Neuron (in vitro differentiated cells): ENCODE results near the gene GPN3.

Source experiments
- H2AFZ ChIP-seq: one replicate; pipeline ENCODE4 v1.6.1; 2013; ENCODE audit warnings: low read depth, mild to moderate bottlenecking, inconsistent platforms, low read length, moderate library complexity
- H3K27me3 ChIP-seq: one replicate; pipeline ENCODE4 v1.6.1; 2013; ENCODE audit warnings: low read length; ENCODE audit not compliant: insufficient read depth
- H3K36me3 ChIP-seq: one replicate; pipeline ENCODE4 v1.6.1; 2013; ENCODE audit warnings: low read length; ENCODE audit not compliant: insufficient read depth
- H3K4me1 ChIP-seq: one replicate; pipeline ENCODE4 v1.6.1; 2013; ENCODE audit warnings: low read length; ENCODE audit not compliant: insufficient read depth
- H3K4me3 ChIP-seq: 2 replicates; pipeline ENCODE4 v1.5.1; 2013; ENCODE audit warnings: mild to moderate bottlenecking, low read length, moderate library complexity
- H3K9me3 ChIP-seq: one replicate; pipeline ENCODE4 v1.6.1; 2013; ENCODE audit warnings: low read length

Gene GPN3

GRCh38 chr12:110468214-110469048 lies at the start of gene GPN3, which contains the start of gene FAM216A:
Gene GPN3 (minus strand): TSS chr12:110468257. CDS start chr12:110468203, 54 bp downstream.
Gene FAM216A (plus strand): TSS chr12:110468845. CDS start chr12:110468876, 31 bp downstream.
- Histone ChIP-seq H3K27me3 (no peaks in the 10 kb centered on the region), H3K4me3 (peak within 1 kb of the TSS; percentile 89), H3K36me3 (peaks cover 16% of the 10 kb centered on the region), H3K9me3 (no peaks in the 10 kb centered on the region), H2AFZ (peak within 1 kb of the TSS; percentile 97), H3K4me1 (peaks cover 14% of the 10 kb centered on the region)

- Histone ChIP-seq H3K9me3 (no peaks in the 10 kb centered on the region), H3K36me3 (no peaks in the 10 kb centered on the region), H2AFZ (no peak overlapping the region), H3K27me3 (no peaks in the 10 kb centered on the region), H3K4me1 (no peaks in the 10 kb centered on the region), H3K4me3 (no peak overlapping the region)
These were observed 48.9 kb upstream of the GPN3 start for GRCh38 chr12:110516995-110517394.

DNA sequence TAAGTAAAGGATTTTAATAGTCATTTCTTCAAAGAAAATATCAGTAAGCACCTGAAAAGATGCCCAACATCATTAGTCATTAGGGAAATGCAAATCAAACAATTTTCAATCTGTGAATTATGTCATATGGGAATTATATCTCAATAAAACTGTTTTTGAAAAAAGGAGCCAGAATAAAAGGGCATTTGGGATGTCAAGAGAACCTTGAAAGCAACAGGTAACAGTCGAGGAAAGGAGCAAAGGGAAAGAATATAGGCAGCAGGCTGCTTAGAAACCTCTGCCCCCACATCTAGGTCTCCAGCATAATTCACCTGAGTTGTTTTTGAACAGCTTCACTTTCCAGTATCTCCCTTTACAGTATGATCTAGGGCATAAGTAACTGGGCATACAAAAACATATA lies 46.3 kb upstream of the GPN3 start:
- no peaks in the 10 kb centered on the region for H3K27me3 ChIP-seq
- no peaks in the 10 kb centered on the region for H3K4me1 ChIP-seq
- no peaks in the 10 kb centered on the region for H3K9me3 ChIP-seq
- no peaks in the 10 kb centered on the region for H3K36me3 ChIP-seq
- no peak overlapping the region for H2AFZ ChIP-seq
- H3K4me3 ChIP-seq, result no peak overlapping the region

DNA sequence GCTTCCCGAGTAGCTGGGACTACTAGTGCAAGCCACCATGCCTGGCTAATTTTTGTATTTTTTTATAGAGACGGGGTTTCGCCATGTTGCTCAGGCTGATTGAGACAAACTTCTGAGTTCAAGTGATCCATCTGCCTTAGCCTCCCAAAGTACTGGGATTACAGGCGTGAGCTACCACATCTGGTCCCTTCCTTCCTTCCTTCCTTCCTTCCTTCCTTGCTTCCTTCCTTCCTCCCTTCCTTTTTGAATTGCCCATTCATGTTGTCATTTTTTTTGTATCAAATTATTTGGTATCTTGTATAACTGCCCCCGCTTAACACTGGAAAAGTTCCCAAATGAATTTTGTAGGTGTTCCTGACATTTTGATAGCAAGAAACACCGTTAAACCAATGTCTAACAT lies 45.8 kb upstream of the GPN3 start:
- Histone ChIP-seq H3K27me3 (no peaks in the 10 kb centered on the region), H3K4me1 (no peaks in the 10 kb centered on the region), H3K36me3 (no peaks in the 10 kb centered on the region), H2AFZ (no peak overlapping the region), H3K4me3 (no peak overlapping the region), H3K9me3 (no peaks in the 10 kb centered on the region)

DNA sequence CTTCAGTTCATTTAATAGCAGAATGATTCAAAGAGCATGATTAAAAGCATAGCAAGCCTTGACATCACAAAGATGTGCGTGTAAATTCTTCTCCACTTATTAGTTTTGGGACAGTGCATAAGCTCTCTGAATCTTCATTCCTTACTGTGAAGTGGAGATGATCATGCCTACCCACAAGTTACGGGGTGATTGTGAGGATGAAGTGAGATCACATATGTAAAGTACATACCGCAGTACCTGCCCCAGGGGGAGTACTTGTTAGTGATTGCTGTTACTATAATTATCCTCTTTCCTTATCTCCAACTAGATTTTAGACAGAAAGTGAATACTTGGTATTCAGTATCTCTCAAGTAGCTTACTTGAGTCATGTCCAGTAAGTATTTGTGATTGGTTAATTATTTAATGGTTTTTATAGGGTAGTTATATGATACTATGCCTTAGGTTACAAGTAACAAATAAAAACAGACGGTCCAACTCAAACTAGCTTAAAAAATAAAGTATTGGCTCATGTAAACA lies 40.1 kb upstream of the GPN3 start:
- no peaks in the 10 kb centered on the region for H3K4me1 ChIP-seq
- H3K36me3 ChIP-seq, result no peaks in the 10 kb centered on the region
- H3K4me3 ChIP-seq, result no peak overlapping the region
- no peaks in the 10 kb centered on the region for H3K27me3 ChIP-seq
- H2AFZ ChIP-seq, result no peak overlapping the region
- no peaks in the 10 kb centered on the region for H3K9me3 ChIP-seq

GRCh38 chr12:110505332-110505731 lies 37.3 kb upstream of the GPN3 start:
- Histone ChIP-seq H3K9me3 (no peaks in the 10 kb centered on the region), H3K4me3 (no peak overlapping the region), H3K27me3 (no peaks in the 10 kb centered on the region), H3K4me1 (peaks cover 10% of the 10 kb centered on the region), H2AFZ (no peak overlapping the region), H3K36me3 (no peaks in the 10 kb centered on the region)

DNA sequence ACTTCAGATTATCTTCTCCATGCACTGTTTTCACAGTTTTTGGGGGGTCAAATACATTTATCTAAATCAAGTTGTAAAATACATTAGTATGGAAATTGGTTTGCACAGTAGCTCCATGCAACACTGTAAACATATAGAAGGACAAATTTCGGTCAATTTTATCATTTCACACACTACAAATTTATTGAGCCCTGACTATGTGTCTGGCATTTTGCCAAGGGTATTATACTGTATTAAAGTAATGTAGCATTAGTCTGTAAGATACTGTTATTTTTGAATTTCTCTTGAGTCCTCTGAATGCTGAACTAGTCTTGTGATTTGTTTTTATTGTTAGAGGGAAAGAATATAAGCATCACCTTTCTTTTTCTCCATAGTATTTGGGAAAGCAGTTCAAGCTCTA lies 35.4 kb upstream of the GPN3 start:
- H2AFZ ChIP-seq, result no peak overlapping the region
- no peaks in the 10 kb centered on the region for H3K27me3 ChIP-seq
- H3K4me3 ChIP-seq, result no peak overlapping the region
- no peaks in the 10 kb centered on the region for H3K9me3 ChIP-seq
- peaks cover 15% of the 10 kb centered on the region for H3K4me1 ChIP-seq
- peaks cover 8% of the 10 kb centered on the region for H3K36me3 ChIP-seq

DNA sequence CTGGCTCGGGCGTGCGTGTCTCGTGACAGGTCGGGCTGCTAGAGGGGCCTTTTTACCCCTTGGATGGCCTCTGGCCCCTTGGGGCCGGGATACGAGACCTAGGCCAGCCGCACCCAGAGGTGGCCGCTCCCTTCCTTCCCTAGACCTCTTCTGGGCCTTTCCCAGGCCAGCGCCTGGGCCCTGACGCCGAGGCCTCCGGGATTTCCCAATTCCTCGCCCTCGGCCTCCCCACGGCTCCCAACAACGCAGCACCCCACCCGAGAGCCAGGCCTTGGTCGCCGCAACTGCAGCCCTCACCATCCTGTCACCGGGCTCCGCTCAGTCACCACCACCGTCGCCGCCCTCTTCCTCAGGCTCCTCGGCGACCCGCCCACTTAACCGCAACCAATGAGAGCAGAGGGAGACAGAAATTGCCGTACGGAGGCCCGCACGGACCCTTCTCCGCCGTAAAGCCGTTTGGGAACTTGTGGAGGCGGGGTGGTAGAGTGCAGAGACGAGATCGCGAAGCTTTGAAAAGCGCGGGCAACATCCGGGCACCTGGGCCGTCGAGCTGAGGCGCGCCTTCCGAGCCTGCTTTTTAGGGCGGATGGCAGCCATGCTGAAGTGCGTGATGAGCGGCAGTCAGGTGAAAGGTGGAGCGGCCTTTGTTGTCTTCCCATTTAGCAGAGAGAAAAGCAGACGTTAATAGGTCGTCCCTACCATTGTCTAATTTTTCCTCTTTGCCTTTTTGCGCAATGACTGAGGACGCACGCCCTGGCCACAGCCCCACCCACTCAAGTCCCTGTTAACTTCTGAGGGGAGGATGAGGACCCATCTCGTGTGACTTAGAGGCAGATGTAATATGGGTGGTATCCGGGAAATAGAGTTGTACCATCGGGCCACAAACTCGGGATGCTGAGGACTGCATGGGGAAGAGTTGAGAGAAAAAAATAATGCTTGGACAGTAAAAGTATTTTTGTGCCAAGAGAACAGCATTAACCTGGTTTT lies 34.0 kb upstream of the GPN3 start, which contains the start of the genes RAD9B and VPS29:
Gene RAD9B (plus strand): TSS at position 580 of the 987 bp plus-strand sequence. CDS start 7 bp downstream, at position 587.
Gene VPS29 (minus strand): TSS at position 360 of the 987 bp plus-strand sequence. CDS start 60 bp downstream, at position 300.
- H3K9me3 ChIP-seq, result no peaks in the 10 kb centered on the region
- peak within 1 kb of the TSS; percentile 63 for H2AFZ ChIP-seq
- H3K27me3 ChIP-seq, result no peaks in the 10 kb centered on the region
- peaks cover 15% of the 10 kb centered on the region for H3K4me1 ChIP-seq
- peak within 1 kb of the TSS; percentile 69 for H3K4me3 ChIP-seq
- peaks cover 8% of the 10 kb centered on the region for H3K36me3 ChIP-seq

GRCh38 chr12:110501399-110501751 lies 33.3 kb upstream of the GPN3 start:
- H3K27me3 ChIP-seq, result no peaks in the 10 kb centered on the region
- H3K4me3 ChIP-seq, result peak overlapping the region; percentile 69
- H3K4me1 ChIP-seq, result peaks cover 15% of the 10 kb centered on the region
- no peaks in the 10 kb centered on the region for H3K9me3 ChIP-seq
- H3K36me3 ChIP-seq, result peaks cover 8% of the 10 kb centered on the region
- H2AFZ ChIP-seq, result peak overlapping the region; percentile 63

DNA sequence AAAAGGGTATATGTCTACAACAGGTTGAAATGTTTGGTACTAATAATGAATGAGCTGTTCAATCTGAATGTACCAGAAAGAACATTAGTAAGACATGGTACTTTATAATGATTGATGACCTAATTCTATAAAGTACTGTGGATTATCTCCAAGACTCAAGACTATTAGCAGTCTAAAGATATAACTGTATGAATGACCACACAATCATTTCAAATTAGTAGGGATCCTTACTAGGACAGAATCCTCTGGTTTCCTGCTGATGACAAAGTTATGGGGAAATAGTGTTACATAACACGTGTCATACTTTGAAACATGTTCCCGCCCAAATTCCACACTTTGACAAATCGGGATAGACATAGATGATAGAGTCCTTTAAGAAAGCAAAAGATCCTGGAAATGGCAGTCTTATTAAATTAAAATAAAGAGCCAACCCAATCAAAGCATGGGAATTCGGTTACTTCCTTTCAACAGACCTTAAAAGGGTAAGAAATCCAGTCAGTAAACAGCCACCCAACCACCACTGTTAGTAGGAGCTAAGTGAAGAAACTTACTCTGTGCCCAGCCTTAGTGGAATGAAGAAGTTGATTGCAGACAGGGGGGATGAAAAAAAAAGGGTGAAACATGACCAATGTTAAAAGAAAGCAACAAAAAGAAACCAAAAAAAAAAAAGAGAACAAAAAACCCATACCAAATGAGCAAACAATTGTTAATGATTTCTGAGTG lies 31.1 kb upstream of the GPN3 start:
- no peak overlapping the region for H2AFZ ChIP-seq
- H3K36me3 ChIP-seq, result peaks cover 22% of the 10 kb centered on the region
- H3K4me1 ChIP-seq, result peaks cover 15% of the 10 kb centered on the region
- H3K9me3 ChIP-seq, result no peaks in the 10 kb centered on the region
- no peaks in the 10 kb centered on the region for H3K27me3 ChIP-seq
- H3K4me3 ChIP-seq, result no peak overlapping the region

GRCh38 chr12:110475426-110475825 lies 7.4 kb upstream of the GPN3 start:
- no peaks in the 10 kb centered on the region for H3K27me3 ChIP-seq

DNA sequence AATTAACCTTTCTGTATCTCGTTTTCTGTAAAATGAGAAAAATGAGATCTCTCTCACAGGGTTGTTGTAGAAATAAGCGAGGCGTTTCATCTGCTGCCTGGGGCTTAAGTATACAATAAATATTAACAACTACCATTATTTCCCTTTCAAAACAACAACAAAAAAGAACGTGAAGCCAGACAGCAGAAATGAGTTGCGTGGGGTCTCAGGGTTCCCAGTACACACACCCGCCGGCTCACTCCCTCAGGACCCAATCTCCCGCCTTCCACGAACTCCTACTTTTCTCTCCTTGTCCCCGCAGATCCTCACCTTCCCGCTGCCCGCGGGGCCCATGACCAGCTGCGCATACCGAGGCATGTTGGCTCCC lies 227 bp downstream of the GPN3 start:
- H3K9me3 ChIP-seq, result no peaks in the 10 kb centered on the region
- H3K36me3 ChIP-seq, result peaks cover 22% of the 10 kb centered on the region
- peak overlapping the region; percentile 80 for H2AFZ ChIP-seq
- H3K27me3 ChIP-seq, result no peaks in the 10 kb centered on the region
- H3K4me3 ChIP-seq, result peak overlapping the region; percentile 89
- H3K4me1 ChIP-seq, result peaks cover 14% of the 10 kb centered on the region

More at GRCh38 chr12:110475426-110475825, 7.4 kb upstream of the GPN3 start:
- Histone ChIP-seq H3K36me3 (peaks cover 7% of the 10 kb centered on the region), H3K4me1 (no peaks in the 10 kb centered on the region), H3K4me3 (no peak overlapping the region), H2AFZ (no peak overlapping the region), H3K9me3 (peaks cover 2% of the 10 kb centered on the region)
